GM11168 (cell line): ENCODE results near the gene BEAN1.

Experiments
- in situ Hi-C: fragments of 300-500 bp; cut with MboI; formaldehyde crosslinking; loops from one replicate; pipeline ENCODE4 v1.12.0; 2022; ENCODE audit warnings: low sequenced_read_pairs; ENCODE audit not compliant: unreplicated experiment

BEAN1 gene

DNA sequence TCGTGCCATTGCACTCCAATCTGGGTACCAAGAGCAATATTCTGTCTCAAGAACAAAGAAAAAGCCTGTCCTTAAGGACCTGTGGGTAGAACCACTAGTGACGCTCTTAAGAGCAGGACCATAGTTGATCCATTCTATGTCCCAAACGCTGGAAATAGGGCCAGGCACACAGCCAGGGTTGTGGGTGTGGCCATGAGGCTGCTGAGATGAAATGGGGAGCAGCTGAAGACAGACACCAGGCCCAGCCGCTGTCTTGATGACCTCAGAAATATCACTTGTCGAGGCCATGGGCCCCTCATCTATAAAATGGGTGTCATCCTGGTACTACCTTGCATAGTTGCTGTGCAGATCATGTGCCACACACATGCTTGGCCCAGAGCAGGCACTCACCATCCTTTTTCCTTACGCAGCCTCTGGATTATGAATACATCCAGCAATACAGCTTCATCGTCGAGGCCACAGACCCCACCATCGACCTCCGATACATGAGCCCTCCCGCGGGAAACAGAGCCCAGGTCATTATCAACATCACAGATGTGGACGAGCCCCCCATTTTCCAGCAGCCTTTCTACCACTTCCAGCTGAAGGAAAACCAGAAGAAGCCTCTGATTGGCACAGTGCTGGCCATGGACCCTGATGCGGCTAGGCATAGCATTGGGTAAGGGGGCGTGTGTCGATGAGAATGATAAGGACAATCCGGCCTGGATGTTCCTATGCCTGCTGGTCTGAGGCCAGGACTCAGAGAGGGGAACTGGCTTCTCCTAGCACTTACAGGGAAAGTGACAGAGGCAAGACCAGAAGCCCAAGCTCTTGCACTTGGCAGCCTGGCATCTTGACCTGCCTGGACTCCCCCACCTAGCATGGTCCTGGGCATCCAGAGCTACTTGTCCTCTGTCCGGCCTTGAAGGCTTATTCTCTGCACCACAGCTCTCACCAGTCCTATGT is 35.1 kb upstream of the BEAN1 start:
- in situ Hi-C loops, result no loop called here

DNA sequence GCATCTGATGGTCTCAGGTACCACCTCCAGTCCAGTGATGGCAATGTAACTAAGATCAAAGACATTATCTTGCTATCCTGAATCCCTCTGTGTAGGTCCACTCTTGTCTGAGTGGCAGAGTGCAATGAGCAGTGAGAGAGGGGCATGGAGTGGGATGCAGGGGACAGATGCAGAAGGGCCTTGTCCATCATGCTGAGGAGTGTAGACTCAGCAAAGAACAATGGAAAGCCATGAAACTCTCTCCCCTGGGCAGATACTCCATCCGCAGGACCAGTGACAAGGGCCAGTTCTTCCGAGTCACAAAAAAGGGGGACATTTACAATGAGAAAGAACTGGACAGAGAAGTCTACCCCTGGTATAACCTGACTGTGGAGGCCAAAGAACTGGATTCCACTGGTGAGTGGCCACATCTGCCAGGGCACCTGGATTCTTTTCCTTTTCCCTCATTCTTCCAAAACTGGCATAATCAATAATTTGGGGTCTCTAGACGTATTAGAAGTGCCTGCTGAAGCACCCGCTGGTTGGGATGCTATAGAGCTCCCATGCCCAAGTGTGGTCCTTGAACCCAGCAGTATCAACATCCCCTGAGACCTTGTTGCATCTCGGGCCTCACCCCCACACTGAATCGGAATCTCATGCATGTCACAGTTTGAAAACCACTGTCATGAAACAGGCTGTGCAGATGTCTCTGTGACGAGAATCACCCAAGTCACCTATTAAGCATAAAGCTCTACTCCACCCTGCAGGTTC is 31.1 kb upstream of the BEAN1 start:
- in situ Hi-C loops, result no loop called here

DNA sequence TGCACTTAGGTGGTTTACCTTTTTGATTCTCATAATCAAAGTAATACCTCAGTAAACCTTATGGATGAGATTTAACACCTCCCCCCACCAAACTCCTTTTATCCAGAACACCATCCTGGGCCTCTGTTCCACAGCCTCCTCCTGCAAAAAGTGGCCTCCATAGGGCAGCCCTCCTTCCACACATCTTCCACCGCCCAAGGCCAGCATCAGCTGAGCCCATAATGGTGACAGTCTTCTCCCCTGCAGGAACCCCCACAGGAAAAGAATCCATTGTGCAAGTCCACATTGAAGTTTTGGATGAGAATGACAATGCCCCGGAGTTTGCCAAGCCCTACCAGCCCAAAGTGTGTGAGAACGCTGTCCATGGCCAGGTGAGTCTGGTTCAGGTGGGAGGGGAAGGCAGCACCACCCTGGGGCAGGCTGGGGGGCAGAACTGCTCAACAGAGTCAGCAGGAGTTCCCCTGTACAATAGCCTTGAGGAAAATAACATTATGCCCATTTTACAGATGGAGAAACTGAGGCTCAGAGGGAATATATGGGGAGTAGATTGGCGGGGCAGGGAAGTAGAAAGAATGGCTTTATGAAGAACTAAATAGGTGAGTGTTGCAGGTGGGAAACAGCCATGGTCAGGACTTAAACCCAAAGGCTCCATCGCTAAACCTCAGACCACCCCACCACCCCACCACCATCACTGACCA is 29.2 kb upstream of the BEAN1 start:
- in situ Hi-C loops, result no loop called here

DNA sequence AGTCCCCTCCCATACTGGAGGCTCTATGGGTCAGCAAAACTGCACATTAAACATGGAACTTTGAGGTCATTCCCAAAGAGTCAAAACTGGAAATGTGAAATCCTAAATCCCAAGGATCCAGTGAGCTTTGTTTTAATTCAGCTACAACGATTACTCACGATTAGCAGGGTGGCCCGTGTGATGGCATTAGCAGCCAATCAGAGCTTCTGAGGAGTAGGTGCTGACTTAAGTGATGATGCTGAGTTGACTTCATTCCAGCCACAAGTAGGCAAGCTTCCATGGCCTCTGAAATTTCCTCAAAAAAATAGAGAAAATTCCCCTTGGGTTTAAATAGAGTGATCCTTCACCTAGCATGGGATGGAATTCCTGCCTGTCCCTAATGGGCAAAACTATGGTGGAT is 28.1 kb upstream of the BEAN1 start:
- in situ Hi-C loops, result no loop called here

DNA sequence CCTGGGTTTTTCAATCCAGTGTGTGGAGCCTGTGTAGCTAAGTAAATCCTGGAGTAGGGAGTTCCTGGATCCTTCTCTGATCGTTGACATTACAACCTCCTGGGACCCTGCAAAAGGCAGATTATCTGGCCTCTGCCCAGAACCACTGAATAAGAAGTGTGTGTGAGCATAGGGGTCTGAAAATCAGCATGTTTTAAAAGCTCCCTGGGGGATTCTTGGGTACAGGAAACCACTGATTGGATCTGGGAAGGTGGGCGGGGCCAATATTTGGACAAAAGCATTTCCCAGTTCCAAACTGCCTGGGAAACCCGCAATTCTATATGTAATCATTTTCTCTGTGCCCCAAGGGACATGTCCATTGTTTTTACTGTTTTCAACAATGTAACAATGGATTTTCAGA is 27.2 kb upstream of the BEAN1 start:
- in situ Hi-C loops, result loop anchor here (5.0 kb wide), 1 partner anchor 207 kb away; no protein-coding TSS in a partner anchor

DNA sequence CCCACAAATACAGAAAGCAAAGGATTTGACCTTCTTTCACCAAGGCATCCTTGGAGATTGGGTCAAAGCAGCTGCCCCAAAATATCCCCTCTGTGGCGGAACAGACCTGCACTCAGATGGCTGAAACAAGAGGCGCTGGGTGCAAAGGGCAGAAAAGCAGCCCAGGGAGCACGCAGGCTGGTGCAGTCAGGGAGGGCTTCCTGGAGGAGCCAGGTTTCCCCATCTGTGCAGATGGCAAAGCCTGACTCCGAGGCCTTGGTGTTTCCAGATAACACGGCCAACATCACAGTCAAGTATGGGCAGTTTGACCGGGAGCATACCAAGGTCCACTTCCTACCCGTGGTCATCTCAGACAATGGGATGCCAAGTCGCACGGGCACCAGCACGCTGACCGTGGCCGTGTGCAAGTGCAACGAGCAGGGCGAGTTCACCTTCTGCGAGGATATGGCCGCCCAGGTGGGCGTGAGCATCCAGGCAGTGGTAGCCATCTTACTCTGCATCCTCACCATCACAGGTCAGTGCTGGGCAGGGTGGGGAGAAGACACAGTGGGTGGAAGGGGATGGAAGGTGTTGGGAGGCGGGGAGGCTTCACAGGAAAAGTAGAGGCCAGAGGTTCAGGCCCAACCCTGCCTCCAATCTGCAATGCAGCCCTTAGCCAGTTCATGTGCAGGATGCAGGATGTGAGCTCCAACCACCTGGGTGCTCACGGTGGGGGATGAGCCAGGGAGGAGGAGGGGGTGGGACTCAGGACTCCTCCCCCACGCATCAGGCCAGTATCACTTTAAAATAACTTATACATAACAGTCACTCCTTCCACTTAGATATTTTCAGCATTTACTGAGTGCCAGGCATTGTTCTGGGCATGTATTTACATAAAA is 26.4 kb upstream of the BEAN1 start:
- in situ Hi-C loops, result loop anchor here (5.0 kb wide), 1 partner anchor 207 kb away; no protein-coding TSS in a partner anchor

DNA sequence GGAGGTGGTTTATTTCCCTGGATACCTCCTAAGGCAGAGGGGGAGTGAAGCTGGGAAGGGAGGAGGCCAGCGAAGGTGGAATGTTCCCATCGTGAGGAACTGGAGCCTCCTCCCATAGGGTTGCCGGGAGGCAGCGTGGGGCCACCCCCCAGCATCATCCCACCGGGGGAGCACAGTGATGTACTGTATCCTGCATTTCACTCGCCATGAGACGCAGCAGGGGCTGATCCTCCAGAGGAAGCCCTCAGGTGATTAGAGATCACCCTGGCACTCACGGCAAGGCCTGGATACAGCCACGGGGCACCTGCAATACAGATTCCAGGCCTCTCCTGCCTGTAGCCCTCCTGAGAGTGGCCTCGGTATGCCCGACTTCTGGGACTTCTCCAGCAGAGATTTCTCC is 25.5 kb upstream of the BEAN1 start:
- in situ Hi-C loops, result loop anchor here (5.0 kb wide), 1 partner anchor 206 kb away; no protein-coding TSS in a partner anchor

DNA sequence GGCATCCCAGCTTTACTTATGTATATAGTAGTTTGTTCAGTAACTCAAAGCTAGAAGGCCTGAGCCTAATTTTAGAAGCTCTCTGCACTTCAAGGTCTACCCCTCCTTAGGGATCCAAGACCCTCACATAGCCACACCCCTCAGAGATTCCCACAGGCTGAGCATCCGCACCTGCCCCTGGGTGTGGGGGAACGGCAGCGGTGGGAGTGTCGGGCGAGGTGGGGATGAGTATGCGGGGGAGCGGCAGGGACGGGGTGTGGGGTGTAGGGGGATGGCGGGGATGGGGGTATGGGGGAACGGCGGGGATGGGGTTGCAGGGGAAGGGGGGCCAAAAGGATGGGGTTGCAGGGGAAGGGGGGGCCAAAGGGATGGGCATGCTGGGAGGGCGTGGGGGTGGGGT is 24.9 kb upstream of the BEAN1 start:
- in situ Hi-C loops, result loop anchor here (5.0 kb wide), 1 partner anchor 205 kb away; no protein-coding TSS in a partner anchor

DNA sequence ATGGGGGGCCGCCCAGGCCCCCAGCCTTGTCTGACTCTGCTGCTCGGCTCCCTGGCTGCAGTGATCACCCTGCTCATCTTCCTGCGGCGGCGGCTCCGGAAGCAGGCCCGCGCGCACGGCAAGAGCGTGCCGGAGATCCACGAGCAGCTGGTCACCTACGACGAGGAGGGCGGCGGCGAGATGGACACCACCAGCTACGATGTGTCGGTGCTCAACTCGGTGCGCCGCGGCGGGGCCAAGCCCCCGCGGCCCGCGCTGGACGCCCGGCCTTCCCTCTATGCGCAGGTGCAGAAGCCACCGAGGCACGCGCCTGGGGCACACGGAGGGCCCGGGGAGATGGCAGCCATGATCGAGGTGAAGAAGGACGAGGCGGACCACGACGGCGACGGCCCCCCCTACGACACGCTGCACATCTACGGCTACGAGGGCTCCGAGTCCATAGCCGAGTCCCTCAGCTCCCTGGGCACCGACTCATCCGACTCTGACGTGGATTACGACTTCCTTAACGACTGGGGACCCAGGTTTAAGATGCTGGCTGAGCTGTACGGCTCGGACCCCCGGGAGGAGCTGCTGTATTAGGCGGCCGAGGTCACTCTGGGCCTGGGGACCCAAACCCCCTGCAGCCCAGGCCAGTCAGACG is 24.4 kb upstream of the BEAN1 start:
- in situ Hi-C loops, result loop anchor here (5.0 kb wide), 1 partner anchor 205 kb away; no protein-coding TSS in a partner anchor

DNA sequence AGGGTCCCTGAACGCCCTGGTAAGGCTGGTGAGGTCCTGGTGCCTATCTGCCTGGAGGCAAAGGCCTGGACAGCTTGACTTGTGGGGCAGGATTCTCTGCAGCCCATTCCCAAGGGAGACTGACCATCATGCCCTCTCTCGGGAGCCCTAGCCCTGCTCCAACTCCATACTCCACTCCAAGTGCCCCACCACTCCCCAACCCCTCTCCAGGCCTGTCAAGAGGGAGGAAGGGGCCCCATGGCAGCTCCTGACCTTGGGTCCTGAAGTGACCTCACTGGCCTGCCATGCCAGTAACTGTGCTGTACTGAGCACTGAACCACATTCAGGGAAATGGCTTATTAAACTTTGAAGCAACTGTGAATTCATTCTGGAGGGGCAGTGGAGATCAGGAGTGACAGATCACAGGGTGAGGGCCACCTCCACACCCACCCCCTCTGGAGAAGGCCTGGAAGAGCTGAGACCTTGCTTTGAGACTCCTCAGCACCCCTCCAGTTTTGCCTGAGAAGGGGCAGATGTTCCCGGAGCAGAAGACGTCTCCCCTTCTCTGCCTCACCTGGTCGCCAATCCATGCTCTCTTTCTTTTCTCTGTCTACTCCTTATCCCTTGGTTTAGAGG is 23.5 kb upstream of the BEAN1 start:
- in situ Hi-C loops, result loop anchor here (5.0 kb wide), 1 partner anchor 204 kb away; no protein-coding TSS in a partner anchor

DNA sequence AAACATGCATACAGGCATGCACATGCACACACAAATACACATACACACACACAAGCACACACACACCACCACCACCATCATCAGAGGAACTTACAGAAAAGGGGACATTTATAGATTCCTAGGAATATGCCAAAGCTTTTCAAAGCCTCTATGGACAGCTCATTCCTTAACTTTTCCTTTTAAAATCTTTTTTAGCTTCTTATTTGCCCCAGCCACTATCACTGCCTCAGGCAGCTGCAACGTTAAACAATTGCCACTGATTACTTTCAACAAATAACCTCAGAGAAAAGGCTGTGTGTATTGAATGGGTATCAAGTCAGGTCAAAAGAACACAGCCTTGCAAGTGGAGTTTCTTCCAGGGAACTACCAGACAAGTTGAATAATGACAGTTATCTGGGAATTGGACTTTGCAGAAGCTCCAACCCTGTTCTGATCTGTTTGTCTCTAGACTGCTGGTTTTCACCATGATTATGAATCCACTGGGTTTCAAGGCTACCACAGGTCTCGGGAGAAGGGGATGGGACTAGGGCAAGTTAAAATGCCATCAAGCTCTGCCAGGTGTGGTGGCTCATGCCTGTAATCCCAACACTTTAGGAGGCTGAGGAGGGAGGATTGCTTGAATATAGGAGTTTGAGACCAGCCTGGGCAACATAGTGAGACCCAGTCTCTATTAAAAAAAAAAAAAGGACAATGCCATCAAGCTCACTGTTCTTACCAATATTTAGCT is 21.9 kb upstream of the BEAN1 start:
- in situ Hi-C loops, result no loop called here

DNA sequence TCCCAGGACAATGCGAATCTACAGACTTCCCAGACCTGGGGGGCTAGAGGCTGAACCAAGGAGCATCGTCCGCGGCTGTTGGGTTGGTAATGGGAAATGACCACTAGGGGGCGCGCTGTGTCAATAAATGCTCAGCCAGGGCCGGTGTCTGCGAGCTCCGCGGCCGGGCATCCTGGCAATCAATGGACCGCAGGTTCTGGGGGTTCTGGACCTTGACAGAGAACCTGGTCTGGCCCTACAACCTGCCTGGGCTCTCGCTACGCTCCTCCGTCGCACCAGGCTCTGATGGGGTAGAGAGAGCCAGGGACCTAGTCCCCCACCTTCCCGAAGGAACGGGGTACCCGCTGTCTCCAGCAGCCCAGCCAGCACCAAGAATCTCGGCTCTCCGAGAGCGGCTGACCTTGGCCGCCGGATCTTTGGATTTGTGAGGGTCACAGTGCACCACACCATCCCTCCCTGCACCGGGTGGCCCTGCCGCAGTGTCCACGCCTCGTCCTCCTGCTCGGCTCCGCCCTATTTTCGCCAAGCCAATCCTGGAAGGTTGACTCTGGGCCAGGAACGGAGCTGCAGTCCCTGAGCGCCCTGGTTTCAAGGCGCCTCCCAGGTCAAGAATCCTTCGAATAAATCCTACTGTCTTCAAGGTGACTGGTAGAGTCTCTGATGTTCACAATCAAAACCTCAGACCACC is 20.4 kb upstream of the BEAN1 start:
- in situ Hi-C loops, result no loop called here

DNA sequence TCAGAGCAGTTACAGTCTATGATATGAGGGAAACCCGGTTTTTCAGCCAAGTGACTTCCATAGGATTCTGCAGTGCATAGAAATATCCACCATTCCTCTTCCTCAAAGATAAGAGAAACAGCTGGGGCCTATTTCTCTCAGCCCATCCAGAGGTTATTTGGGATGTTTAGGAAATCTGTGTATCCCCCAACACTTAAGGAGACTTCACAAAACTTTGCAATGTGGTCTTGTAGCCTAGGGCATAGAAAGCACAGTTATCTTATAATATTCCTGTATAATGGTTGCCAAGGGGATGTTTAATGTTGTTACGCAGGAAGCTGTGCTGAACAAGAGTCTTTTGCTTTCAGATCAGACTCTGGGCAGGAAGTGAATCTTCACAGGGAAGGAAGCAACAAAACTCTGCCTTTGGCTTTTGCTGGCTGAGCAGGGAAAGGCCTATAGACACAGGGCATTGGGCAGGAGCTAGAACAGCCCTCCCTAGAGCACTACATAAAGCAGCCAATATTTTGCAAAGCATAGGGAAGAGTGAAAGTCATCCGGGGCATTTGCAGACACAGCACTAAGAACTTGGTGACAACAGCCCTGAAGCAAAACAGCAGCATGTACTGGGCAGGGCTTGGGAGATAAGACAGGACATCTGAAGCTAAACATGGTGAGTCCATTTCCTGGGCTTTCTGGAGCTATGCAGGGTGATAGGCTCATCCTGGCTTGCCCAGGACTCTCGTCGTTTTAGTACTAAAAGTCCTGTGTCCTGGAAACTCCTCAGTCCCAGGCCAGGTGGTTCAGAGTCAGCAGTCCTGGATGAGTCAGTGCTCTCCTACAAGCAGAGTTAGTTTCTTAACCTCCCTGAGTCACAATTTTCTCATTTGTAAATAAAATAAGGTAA is 18.7 kb upstream of the BEAN1 start:
- in situ Hi-C loops, result no loop called here

DNA sequence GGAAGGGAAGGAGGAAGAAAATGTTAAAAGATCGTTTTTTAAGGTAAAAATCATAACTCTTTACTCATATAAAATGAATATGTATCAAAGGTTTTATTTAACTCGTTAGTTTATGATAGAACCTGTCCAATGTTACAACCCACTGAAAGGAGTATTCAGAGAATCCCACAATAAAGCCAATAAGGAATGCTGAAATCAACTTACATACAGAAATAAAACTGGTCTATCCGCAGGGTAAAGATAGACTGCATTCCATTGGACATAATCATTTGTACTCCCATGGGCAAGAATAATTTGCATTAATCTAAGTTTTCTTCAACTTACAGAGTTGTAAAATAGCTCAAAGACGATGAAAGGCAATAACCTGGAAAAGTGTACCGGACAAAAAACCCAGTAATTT is 17.9 kb upstream of the BEAN1 start:
- in situ Hi-C loops, result no loop called here

DNA sequence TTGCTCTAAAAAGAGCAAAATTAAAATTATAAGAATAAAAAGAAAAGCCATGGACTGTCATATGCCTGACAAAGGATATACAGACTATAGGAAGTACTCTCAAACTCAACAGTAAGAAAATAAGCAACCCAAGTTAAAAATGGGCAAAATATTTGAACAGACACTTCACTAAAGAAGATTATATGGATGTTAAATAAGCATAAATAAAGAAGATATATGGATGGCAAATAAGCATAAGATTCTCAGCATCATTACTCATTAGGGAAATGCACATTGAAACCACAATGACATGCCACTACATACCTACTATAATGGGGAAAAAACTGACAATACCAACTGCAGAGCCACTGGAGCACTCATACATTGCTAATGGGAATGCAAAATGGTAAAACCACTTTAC is 14.9 kb upstream of the BEAN1 start:
- in situ Hi-C loops, result loop anchor here (5.0 kb wide), 1 partner anchor 70 kb away; no protein-coding TSS in a partner anchor

DNA sequence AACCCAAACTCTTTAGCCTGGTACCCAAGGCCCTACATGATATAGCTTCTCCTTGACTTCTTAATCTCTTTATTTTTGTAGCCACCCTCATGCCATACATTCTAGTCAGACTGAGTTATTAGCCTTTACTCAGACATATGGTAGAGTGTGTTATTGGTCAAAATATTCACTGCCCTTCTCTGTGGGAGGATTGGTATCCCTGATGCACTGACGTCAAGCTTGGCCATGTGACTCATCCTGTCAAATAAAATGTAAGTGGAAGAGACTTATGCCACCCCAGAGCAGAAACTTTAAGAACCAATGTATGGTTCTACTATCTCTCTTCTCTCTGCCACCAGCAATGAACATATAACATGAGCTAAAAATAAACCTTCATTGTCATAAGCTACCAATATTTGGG is 12.2 kb upstream of the BEAN1 start:
- in situ Hi-C loops, result loop anchor here (5.0 kb wide), 1 partner anchor 67 kb away; no protein-coding TSS in a partner anchor
